NCI-H526 treated with DMSO at 0.1 percent for 48 hours (cell line): ENCODE measurements around the gene TRAK2.
A peak's percentile ranks its signal among the peaks of the same experiment; 100 is the strongest.
"Not testable (repeated sequence)": the region's sequence is repeated elsewhere in the genome, so short reads cannot be mapped to it uniquely, and the experiment has no call there.

Experiments
- DNase-seq: peaks from one replicate; lab custom pipeline; 2025; lab: John Stamatoyannopoulos, UW

Gene TRAK2

DNA sequence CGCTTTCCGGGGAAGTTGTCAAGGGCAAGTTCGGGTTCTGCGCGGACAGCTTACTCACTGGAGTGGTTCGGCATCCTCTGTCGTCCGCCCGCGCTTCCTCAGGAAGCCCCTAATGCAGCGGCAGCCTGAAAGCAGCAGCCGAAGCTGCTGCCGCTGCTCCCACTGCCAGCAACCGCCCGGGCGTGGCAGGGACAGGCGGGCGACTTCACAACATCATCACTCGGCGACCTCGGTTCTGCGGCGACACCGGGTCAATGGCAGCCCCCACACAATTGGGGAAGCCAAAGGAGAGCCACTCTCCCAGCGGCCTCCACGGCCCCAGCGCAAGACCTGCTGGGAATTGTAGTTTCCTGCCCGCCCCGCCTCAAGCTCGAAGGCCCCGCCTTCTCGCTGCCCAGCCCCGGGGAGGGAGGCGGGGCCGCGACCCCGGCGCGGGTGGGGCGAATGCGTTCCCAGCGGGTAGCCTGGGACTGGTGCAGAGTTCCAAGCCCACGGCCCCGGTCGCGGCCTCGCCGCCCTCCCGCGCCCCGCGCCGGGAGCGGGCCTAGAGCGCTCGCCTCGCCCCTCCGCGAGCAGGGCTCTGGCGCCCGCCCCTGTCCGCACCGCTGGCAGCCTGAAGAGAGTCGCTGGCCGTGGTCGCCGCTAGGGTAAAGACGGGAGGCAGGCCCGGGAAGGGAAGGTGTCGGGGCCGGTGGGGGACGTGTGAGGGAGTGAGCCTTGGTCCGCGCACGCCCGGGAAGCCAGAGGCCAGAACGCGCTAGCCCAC is at the start of gene TRAK2, which contains the start of gene STRADB:
TSS of gene TRAK2 (minus strand) at position 167 of the 766 bp plus-strand sequence. CDS start 30,951 bp downstream, outside the sequence.
TSS of gene STRADB (plus strand) at position 449 of the 766 bp plus-strand sequence. CDS start 3,101 bp downstream, outside the sequence.
- peak; percentile 94 for DNase-seq

DNA sequence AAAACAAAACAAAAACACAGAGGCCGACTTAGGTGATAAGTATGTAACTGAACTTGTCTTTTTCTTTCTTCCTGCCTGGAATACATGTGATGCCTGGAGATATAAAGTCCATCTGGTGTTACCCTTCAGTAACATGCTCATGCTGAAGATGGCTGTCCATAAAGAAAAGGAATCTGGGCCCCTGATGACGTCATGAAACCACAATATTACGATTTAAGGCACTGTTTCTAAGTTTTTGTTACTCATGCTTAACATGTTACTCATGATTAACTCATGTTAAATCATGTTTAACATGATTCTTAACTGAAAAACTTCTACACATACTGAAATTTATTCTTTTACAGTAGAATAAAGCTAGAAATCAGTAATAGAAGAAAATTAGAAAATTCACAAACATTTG is 49.3 kb upstream of the TRAK2 start:
- no peak for DNase-seq

DNA sequence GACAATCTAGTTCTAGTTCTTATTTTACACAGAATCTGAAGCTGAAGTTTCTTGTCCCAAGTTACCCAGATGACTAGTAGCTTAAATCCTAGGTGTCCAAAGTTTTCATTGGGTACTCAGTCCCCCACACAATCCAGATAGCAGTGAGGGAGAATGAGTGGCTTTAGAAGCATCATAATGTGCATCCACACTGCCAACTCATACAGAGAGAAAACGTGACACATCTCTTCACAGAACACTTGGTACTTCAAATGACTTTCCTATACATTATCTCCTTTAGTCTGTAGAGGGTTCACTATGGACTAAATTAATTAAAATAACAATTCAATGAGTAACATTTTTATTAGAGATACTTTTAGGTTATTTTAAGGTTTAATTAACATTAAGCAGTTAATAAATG is 45.5 kb upstream of the TRAK2 start:
- no peak for DNase-seq

DNA sequence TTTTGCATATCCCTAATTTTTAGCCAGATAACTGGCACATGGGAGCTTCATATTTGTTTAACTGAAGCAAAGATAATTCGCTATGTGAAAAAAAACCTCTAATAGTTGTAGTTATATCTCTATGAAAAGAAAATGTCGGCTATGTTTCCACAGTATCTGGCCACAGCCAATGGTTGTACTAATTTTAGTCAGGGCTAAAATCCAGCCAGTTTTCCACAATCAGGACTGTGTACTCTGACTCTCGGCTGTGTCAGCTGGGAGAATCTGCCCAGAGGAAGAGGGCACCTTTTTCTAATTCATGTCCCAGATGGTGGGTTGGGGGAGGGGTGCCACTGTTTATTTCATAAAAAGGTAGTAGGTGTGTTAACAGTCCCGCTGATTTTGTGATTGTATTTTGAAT is 39.0 kb upstream of the TRAK2 start:
- DNase-seq, result no peak

- no peak for DNase-seq
Measured at GRCh38 chr2:201484805-201485204, 33.5 kb upstream of the TRAK2 start.

GRCh38 chr2:201483758-201484157 is 32.5 kb upstream of the TRAK2 start:
- DNase-seq, result not testable (repeated sequence)

GRCh38 chr2:201483342-201483741 is 32.1 kb upstream of the TRAK2 start:
- DNase-seq, result no peak

DNA sequence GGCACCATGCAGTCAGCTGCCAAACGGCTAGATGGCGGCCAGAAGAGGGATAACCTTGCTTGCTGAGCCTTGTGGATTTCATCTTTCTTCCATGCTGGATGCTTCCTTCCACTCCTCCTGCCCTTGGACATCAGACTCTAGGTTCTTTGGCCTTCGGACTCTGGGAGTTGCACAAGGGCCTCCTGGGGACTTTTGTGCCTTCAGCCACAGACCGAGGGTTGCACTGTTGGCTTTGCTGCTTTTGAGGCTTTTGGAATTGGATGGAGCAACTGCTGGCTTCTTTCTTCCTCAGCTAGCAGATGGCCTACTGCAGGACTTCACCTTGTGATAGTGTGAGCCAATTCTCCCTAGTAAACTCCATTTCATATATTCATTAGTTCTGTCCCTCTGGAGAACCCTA is 31.3 kb upstream of the TRAK2 start:
- DNase-seq, result no peak

- DNase-seq, result no peak
Measured at GRCh38 chr2:201472411-201472810, 21.2 kb upstream of the TRAK2 start.

- no peak for DNase-seq
Measured at GRCh38 chr2:201471732-201472393, 20.6 kb upstream of the TRAK2 start.

DNA sequence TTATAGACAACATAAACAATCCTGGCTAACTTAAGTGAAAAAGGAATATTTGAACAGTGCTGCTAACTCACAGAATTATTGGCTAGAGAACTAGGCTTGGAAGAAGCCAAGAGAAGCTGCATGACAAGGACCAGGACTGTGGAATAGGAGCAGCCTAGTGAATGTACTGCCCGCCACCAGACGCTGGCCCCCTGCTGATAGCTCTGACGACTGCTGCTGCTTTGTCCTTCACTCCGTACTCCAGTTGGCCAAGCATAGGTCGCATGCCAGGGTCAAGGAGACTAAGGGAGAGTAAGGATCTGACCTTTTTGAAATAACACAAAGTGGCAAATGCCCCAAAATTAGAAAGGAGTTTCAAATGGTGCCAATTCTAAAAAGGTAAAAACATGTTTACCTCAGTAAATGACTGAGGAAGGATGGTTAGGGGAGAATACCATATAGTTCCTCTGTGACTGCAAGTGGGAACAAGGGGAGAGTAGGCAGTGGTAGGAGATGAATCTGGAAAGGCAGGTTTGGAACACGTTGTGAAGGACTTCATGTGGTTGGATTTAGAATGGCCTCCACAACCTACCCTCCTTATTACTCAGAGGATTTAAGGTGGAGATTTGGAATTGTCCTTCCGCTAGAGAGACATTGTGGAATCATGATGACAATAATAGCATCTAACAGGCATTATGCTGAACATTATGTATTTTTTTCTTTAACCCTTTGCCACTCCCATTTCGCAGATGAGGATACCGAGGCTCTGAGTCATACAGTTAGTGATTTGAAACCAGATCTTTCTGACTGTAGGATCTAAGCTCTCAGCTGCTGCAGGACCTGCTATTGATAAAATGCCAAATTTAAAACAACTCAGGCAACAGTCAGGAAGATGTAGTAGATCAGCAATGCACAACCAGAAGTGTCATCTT is 19.8 kb upstream of the TRAK2 start:
- DNase-seq, result no peak

DNA sequence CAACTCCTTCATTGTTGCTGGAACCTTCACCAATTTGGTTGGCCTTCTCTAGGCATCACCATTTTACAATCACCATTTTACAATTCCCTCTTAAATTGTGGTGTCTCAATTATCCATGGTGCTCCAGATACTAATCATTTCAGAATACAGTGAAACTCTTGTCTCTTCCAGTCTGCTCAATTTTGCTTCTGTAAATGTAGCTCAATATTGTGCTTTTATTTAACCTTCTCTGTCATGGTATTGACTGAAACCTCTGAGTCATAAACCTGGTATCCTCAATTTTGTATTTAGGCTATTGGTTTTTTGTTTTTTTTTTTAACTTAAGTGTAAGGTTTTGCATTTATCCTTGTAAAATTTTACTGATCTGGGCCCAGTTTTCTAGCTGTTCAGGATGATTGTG is 16.4 kb upstream of the TRAK2 start:
- no peak for DNase-seq

- DNase-seq, result no peak
Measured at GRCh38 chr2:201466050-201466675, 14.9 kb upstream of the TRAK2 start.

DNA sequence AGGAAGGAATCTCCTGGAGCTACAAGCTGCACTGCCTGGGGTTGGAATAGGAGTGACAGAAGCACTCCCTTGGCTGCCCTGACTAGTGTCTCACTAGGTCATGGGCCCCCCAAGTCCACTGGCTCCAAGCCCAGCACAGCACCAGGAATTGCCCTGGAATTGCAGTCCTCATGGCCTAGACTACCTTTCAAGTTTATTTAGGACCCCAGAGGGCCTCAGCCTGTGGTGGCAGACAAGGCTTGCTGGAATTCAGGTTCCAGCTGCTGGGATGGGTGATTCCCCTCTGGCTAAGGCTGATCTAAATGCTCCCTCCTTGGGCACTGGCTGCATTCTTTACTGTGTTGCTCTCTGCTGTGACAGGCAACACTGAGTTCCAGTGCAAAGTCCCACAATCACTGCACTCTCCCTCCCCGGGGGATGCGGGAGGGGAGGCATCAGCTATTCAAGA is 14.3 kb upstream of the TRAK2 start:
- no peak for DNase-seq

DNA sequence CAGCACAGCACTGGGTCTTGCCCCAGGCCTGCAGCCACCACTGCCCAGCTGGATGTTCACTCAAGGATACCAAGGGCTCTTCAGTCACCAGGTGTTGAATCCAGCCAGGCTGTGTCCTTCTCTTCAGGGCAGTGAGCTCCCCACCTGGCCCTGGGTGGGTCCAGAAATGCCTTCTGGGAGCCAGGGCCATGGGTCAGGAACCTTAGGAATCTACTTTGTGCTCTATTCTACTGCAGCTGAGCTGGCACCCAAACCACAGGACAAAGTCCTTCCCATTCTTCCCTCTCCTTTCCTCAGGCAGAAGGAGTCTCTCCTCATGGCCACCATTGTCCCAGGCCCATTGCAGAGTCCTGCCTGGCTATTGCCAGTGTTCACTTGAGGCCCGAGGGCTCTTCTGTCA is 13.3 kb upstream of the TRAK2 start:
- DNase-seq, result no peak

- DNase-seq, result no peak
Measured at GRCh38 chr2:201460532-201460931, 9.3 kb upstream of the TRAK2 start.

GRCh38 chr2:201458381-201458780 is 7.1 kb upstream of the TRAK2 start:
- DNase-seq, result no peak

- no peak for DNase-seq
Measured at GRCh38 chr2:201452922-201453643, 1.8 kb upstream of the TRAK2 start.

DNA sequence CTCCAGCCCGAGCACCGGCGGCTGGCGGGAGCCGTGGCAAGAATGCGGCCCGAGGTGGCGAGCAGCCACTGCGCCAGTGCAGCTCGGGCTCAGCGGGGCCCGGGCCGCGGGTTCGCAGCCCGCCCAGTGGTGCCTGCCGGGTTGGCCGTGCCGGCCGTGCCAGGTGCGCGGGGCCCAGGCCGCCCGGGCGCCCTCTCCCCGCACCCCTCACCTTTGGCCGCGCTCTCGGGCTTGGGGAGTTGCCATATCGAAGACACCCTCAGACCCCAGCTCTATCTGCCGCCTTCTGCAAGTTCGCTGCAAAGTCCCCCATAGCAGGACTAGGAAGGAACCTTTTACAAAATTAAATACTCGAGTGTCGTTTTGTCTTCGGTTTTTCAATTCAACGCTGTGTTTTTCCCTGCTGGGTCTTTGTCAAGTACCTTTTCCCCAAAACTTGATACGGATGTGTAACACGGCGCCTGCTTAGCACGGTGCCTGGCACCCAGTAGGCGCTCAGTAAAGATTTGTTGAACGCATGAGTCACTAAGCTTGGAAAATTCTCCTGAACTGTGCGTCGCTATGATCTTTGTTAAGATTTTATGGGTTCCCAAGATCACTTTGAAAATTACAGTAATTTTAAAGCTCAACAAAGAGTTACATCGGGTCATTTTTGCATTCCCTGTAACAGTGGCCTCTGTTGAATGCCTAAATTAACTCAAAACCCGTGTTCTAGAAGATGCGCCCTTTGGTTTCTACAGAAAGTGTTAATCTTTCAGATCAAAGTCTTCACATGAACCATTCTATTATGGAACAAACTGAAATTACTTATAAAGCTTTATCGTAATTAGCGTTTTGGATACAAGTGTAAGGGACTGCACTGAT is 1.0 kb upstream of the TRAK2 start:
- DNase-seq, result no peak

GRCh38 chr2:201450954-201451291 is 335 bp downstream of the TRAK2 start:
- DNase-seq, result no peak
